Tibial nerve (tissue), 4 donors: ENCODE results near the gene FRZB. TPM values are rescaled to one million over a fixed set of nuclear protein-coding genes. Genes with fewer than 3 reads are reported as not detected.
"Not testable (repeated sequence)": the region's sequence is repeated elsewhere in the genome, so short reads cannot be mapped to it uniquely, and the experiment has no call there.

ENCODE experiments used
- DNase-seq, 2 donors: peaks; one replicate each; pipeline ENCODE4 v3.0.0-alpha.2; 2019; ENCODE audit warnings: low spot score in 2 of 2
- H3K27ac ChIP-seq, 4 donors: fragments of 200-600 bp; sonication (generic) in 3 of 4; one replicate each; pipeline ENCODE4 v1.5.1; 2017 to 2019; ENCODE audit warnings: mild to moderate bottlenecking in 1 of 4
- H3K27me3 ChIP-seq, 2 donors: fragments of 200-600 bp; sonication (generic) in 1 of 2; one replicate each; pipeline versions ENCODE4 v1.5.1 to v1.6.0; 2017 to 2019
- H3K36me3 ChIP-seq, 3 donors: fragments of 200-600 bp; sonication (generic); one replicate each; pipeline ENCODE4 v1.5.1; 2018 to 2019
- H3K4me1 ChIP-seq, 4 donors: fragments of 200-600 bp; sonication (generic) in 3 of 4; one replicate each; pipeline ENCODE4 v1.5.1; 2017 to 2019
- H3K4me3 ChIP-seq, 4 donors: fragments of 200-600 bp; sonication (generic) in 3 of 4; one replicate each; pipeline ENCODE4 v1.5.1; 2017 to 2019; ENCODE audit warnings: mild to moderate bottlenecking in 1 of 4, moderate library complexity in 1 of 4
- H3K9me3 ChIP-seq, 4 donors: fragments of 200-600 bp; sonication (generic) in 3 of 4; one replicate each; pipeline ENCODE4 v1.5.1; 2017 to 2019
- EP300 ChIP-seq, 2 donors: sonication (generic); formaldehyde crosslinking; IDR thresholded peaks; one replicate each; pipeline ENCODE4 v1.6.1; 2017; ENCODE audit warnings: antibody characterized with exemption in 2 of 2, mild to moderate bottlenecking in 1 of 2
- POLR2A ChIP-seq, 2 donors: fragments of 450-650 bp; IDR thresholded peaks; one replicate each; pipeline ENCODE4 v1.6.1; 2017; ENCODE audit warnings: antibody characterized with exemption in 2 of 2, mild to moderate bottlenecking in 2 of 2, moderate library complexity in 2 of 2
- WGBS, 2 donors: methylation state at CpG; one replicate each; pipeline ENCODE4 v1.1.5; 2018; 5-methylcytosine and 5-hydroxymethylcytosine counted together
- total RNA-seq, 4 donors: library from RNA; depleted of rRNA; stranded (reverse); fragments of >200 nt; gene quantifications; one replicate each; pipeline ENCODE4 v1.1.0, GENCODE V29; 2016
- TF ChIP-seq, protein P1 (sequence below), 5 experiments: fragments of 200-600 bp in 3 of 5; fragments of 450-650 bp in 2 of 5; sonication (generic) in 3 of 5; IDR thresholded peaks; one replicate each; pipeline ENCODE4 v1.5.1; 2016 to 2019; ENCODE audit warnings: antibody characterized with exemption in 5 of 5, mild to moderate bottlenecking in 3 of 5, moderate library complexity in 2 of 5

Gene FRZB
- total RNA-seq, 4 donors from 2014 or later: 3.0 to 12.8 (median 9.6) TPM

GRCh38 chr2:182890305-182890704, 23.9 kb upstream of the FRZB start:
- Histone ChIP-seq H3K9me3 (no peaks in the 10 kb centered on the region), H3K27me3 (no peaks in the 10 kb centered on the region), H3K27ac (no peak overlapping the region), H3K36me3 (no peaks in the 10 kb centered on the region), H3K4me3 (no peak overlapping the region), H3K4me1 (no peaks in the 10 kb centered on the region)
- WGBS, 2 donors: 92 to 97% methylated on average over 7 of the region's 7 CpGs
- DNase-seq: no peak
- TF ChIP-seq EP300 (IDR thresholded peaks at IDR 0.05) (no peak), POLR2A (IDR thresholded peaks at IDR 0.05) (no peak)
- TF ChIP-seq, protein P1, sequence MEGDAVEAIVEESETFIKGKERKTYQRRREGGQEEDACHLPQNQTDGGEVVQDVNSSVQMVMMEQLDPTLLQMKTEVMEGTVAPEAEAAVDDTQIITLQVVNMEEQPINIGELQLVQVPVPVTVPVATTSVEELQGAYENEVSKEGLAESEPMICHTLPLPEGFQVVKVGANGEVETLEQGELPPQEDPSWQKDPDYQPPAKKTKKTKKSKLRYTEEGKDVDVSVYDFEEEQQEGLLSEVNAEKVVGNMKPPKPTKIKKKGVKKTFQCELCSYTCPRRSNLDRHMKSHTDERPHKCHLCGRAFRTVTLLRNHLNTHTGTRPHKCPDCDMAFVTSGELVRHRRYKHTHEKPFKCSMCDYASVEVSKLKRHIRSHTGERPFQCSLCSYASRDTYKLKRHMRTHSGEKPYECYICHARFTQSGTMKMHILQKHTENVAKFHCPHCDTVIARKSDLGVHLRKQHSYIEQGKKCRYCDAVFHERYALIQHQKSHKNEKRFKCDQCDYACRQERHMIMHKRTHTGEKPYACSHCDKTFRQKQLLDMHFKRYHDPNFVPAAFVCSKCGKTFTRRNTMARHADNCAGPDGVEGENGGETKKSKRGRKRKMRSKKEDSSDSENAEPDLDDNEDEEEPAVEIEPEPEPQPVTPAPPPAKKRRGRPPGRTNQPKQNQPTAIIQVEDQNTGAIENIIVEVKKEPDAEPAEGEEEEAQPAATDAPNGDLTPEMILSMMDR (IDR thresholded peaks at IDR 0.05): no peak

DNA sequence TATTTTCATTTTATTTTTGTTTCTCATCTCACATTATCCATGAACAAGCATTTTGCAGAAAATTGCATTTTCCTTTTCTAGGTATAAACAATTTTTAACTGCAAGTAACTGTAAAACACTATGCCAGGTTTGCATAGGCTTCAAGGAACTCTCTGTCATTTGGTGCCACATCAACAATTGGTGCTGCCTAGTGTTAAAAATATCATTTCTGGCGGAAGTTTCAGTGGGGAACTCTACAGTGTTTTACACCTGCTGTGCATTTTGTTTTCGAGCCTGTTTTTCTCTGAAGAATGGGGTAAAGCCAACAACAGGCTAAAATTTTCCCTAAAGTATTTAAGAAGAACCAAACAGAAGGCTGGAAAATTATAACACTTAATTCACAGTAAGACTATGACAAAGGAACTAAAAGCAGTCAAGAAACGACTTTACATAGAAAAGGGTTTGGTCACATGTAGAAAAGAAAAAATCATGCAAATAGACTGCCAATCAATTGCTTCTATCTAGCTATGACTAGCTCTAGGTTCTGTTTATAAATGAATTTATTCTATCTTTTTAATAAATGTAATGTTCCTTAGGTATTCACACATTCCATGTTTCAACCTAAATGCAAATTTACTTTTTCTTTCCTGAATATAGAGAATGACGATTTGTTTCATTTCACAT, 21.4 kb upstream of the FRZB start:
- Histone ChIP-seq H3K4me3 (no peak overlapping the region), H3K27me3 (no peaks in the 10 kb centered on the region), H3K27ac (no peak overlapping the region), H3K36me3 (no peaks in the 10 kb centered on the region), H3K9me3 (no peaks in the 10 kb centered on the region), H3K4me1 (no peaks in the 10 kb centered on the region)
- TF ChIP-seq EP300 (IDR thresholded peaks at IDR 0.05): no peak
- TF ChIP-seq, protein P1 (IDR thresholded peaks at IDR 0.05): no peak
- no peak for TF ChIP-seq POLR2A (IDR thresholded peaks at IDR 0.05)
- WGBS, 2 donors: 86 to 87% methylated on average over 4 of the region's 4 CpGs
- no peak for DNase-seq

DNA sequence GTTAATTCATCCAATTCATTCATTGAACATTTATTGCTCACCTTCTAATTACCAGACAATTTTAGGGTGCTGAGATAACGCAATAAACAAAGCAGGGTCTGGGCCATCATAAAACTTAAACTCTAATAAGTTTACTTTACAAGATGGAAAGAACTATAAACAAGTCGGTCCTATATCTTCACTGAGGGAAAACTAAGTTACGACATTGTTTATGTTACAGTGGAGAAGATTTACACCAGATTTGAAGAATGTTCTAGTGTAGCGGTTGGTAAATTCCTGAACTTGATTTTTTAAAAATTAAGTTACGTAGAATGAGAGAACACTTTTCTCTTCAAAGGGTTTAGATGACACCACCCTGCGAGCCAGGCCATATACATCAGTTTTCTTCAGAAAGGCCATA, 20.7 kb upstream of the FRZB start:
- TF ChIP-seq POLR2A (IDR thresholded peaks at IDR 0.05) (no peak), EP300 (IDR thresholded peaks at IDR 0.05) (no peak)
- TF ChIP-seq, protein P1 (IDR thresholded peaks at IDR 0.05): no peak
- Histone ChIP-seq H3K4me1 (no peaks in the 10 kb centered on the region), H3K27me3 (no peaks in the 10 kb centered on the region), H3K9me3 (no peaks in the 10 kb centered on the region), H3K4me3 (no peak overlapping the region), H3K36me3 (no peaks in the 10 kb centered on the region), H3K27ac (peak overlapping the region in 1 of 4 donors; percentile 19)
- WGBS, 2 donors: 60 to 61% methylated on average over 6 of the region's 6 CpGs
- DNase-seq: no peak

- Histone ChIP-seq H3K9me3 (peaks cover 0 to 7% (median 0%) of the 10 kb centered on the region in 4 donors), H3K4me3 (no peak overlapping the region), H3K27ac (peak overlapping the region in 1 of 4 donors; percentile 19), H3K27me3 (no peaks in the 10 kb centered on the region), H3K36me3 (no peaks in the 10 kb centered on the region), H3K4me1 (no peaks in the 10 kb centered on the region)
- WGBS, 2 donors: 89 to 91% methylated on average over 1 of the region's 1 CpG
- TF ChIP-seq POLR2A (IDR thresholded peaks at IDR 0.05) (no peak), EP300 (IDR thresholded peaks at IDR 0.05) (no peak)
- TF ChIP-seq, protein P1 (IDR thresholded peaks at IDR 0.05): no peak
- no peak for DNase-seq
Observed at GRCh38 chr2:182885771-182886170, 19.3 kb upstream of the FRZB start.

GRCh38 chr2:182883451-182883850, 17.0 kb upstream of the FRZB start:
- WGBS, 2 donors: 70 to 75% methylated on average over 2 of the region's 2 CpGs
- Histone ChIP-seq H3K36me3 (no peaks in the 10 kb centered on the region), H3K27ac (no peak overlapping the region), H3K27me3 (no peaks in the 10 kb centered on the region), H3K9me3 (peaks cover 0 to 17% (median 0%) of the 10 kb centered on the region in 4 donors), H3K4me1 (no peaks in the 10 kb centered on the region), H3K4me3 (no peak overlapping the region)
- no peak for DNase-seq
- TF ChIP-seq POLR2A (IDR thresholded peaks at IDR 0.05): no peak
- TF ChIP-seq EP300 (IDR thresholded peaks at IDR 0.05): no peak
- TF ChIP-seq, protein P1 (IDR thresholded peaks at IDR 0.05): no peak

- H3K9me3 ChIP-seq: peaks cover 0 to 22% (median 0%) of the 10 kb centered on the region in 4 donors
- H3K36me3 ChIP-seq, H3K27me3 ChIP-seq, DNase-seq, H3K4me3 ChIP-seq, H3K27ac ChIP-seq, H3K4me1 ChIP-seq: not testable (repeated sequence)
- WGBS, 2 donors: 82 to 85% methylated on average over 1 of the region's 1 CpG
Observed at GRCh38 chr2:182880100-182880499, 13.7 kb upstream of the FRZB start.

DNA sequence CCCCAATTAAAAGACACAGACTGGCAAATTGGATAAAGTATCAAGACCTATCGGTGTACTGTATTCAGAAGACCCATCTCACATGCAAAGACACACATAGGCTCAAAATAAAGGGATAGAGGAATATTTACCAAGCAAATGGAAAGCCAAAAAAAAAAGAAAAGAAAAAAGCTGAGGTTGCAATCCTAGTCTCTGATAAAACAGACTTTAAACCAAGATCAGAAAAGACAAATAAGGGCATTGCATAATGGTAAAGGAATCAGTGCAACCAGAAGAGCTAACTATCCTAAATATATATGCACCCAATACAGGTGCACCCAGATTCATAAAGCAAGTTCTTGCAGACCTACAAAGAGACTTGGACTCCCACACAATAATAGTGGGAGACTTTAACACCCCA, 10.2 kb upstream of the FRZB start:
- H3K9me3 ChIP-seq: peaks cover 0 to 25% (median 0%) of the 10 kb centered on the region in 4 donors
- H3K27me3 ChIP-seq, H3K27ac ChIP-seq, H3K4me3 ChIP-seq, H3K4me1 ChIP-seq, H3K36me3 ChIP-seq, DNase-seq: not testable (repeated sequence)
- WGBS, 2 donors: 92% methylated on average over 1 of the region's 1 CpG
